Ascending aorta (tissue), 2 donors: ENCODE measurements around the gene MREG. TPM values are rescaled to one million over a fixed set of nuclear protein-coding genes. Genes with fewer than 3 reads are reported as not detected.
A peak's percentile ranks its signal among the peaks of the same experiment; 100 is the strongest.

Experiments
- DNase-seq, 2 donors: peaks; one replicate each; pipeline ENCODE4 v3.0.0-alpha.2; 2019; ENCODE audit warnings: low spot score in 2 of 2
- H3K27ac ChIP-seq, 2 donors: fragments of 200-600 bp; sonication (generic); one replicate each; pipeline ENCODE4 v1.5.1; 2016 to 2017; ENCODE audit warnings: mild to moderate bottlenecking in 1 of 2
- H3K27me3 ChIP-seq: fragments of 200-600 bp; sonication (generic); one replicate; pipeline ENCODE4 v1.5.1; 2017
- H3K36me3 ChIP-seq, 2 donors: fragments of 200-600 bp; sonication (generic); one replicate each; pipeline ENCODE4 v1.5.1; 2016
- H3K4me1 ChIP-seq, 2 donors: fragments of 200-600 bp; sonication (generic); one replicate each; pipeline ENCODE4 v1.5.1; 2016 to 2017; ENCODE audit warnings: mild to moderate bottlenecking in 1 of 2
- H3K4me3 ChIP-seq, 2 donors: fragments of 200-600 bp; sonication (generic); one replicate each; pipeline ENCODE4 v1.5.1; 2016 to 2017; ENCODE audit warnings: mild to moderate bottlenecking in 1 of 2
- H3K9me3 ChIP-seq, 2 donors: fragments of 200-600 bp; sonication (generic); one replicate each; pipeline ENCODE4 v1.5.1; 2016
- intact Hi-C: fragments of 100-400 bp; cut with DNase I; formaldehyde crosslinking; loops from one replicate; pipeline ENCODE4 v1.15.1; 2023
- total RNA-seq: library from RNA; depleted of rRNA; stranded (reverse); fragments of >200 nt; gene quantifications from one replicate; pipeline ENCODE4 v1.1.0, GENCODE V29; 2016
- TF ChIP-seq, protein P1 (sequence below), 3 experiments: fragments of 200-600 bp in 2 of 3; fragments of 450-650 bp in 1 of 3; sonication (generic) in 2 of 3; IDR thresholded peaks; one replicate each; pipeline ENCODE4 v1.5.1; 2016 to 2019; ENCODE audit warnings: antibody characterized with exemption in 3 of 3, mild to moderate bottlenecking in 1 of 3, moderate library complexity in 1 of 3

The MREG gene
- total RNA-seq, 1 donor from 2014 or later: not detected

DNA sequence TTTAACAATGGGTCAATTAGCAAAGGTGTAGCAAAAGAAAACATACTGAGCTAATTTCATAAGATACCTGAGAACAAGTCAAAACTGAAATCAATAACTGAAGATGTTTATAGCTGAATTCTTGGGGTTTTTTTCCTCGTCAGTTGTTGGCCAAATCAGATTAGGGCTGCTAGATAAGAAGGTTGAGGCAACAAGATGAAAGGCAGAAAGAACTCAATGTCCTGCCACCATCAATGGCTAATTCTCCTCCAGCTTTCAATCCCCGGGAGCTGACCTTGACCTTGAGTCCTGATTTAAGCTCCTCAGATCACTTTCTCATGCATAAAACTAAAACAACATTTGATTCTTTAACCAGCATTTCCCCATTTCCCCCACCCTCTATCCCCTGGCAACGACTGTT is 61.8 kb downstream of the MREG start:
- no peaks in the 10 kb centered on the region for H3K4me1 ChIP-seq
- no peak for DNase-seq
- no peaks in the 10 kb centered on the region for H3K27me3 ChIP-seq
- H3K36me3 ChIP-seq: no peaks in the 10 kb centered on the region
- no peaks in the 10 kb centered on the region for H3K9me3 ChIP-seq
- H3K4me3 ChIP-seq: no peak overlapping the region
- no peak overlapping the region for H3K27ac ChIP-seq
- intact Hi-C loops: loop anchor here (5.0 kb wide), 1 partner anchor 71 kb away; no protein-coding TSS in a partner anchor
- TF ChIP-seq, protein P1, sequence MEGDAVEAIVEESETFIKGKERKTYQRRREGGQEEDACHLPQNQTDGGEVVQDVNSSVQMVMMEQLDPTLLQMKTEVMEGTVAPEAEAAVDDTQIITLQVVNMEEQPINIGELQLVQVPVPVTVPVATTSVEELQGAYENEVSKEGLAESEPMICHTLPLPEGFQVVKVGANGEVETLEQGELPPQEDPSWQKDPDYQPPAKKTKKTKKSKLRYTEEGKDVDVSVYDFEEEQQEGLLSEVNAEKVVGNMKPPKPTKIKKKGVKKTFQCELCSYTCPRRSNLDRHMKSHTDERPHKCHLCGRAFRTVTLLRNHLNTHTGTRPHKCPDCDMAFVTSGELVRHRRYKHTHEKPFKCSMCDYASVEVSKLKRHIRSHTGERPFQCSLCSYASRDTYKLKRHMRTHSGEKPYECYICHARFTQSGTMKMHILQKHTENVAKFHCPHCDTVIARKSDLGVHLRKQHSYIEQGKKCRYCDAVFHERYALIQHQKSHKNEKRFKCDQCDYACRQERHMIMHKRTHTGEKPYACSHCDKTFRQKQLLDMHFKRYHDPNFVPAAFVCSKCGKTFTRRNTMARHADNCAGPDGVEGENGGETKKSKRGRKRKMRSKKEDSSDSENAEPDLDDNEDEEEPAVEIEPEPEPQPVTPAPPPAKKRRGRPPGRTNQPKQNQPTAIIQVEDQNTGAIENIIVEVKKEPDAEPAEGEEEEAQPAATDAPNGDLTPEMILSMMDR (IDR thresholded peaks at IDR 0.05): no peak

- no peak for DNase-seq
- Histone ChIP-seq H3K4me3 (no peak overlapping the region), H3K9me3 (no peaks in the 10 kb centered on the region), H3K27me3 (no peaks in the 10 kb centered on the region), H3K4me1 (no peaks in the 10 kb centered on the region), H3K27ac (no peak overlapping the region), H3K36me3 (no peaks in the 10 kb centered on the region)
- intact Hi-C loops: loop anchor here (5.0 kb wide), 1 partner anchor 72 kb away; no protein-coding TSS in a partner anchor
- TF ChIP-seq, protein P1 (IDR thresholded peaks at IDR 0.05): peak in 1 of 3 experiments; percentile 37
Observed at GRCh38 chr2:215949991-215950404, 63.4 kb downstream of the MREG start.

GRCh38 chr2:215948051-215948450 is 65.3 kb downstream of the MREG start:
- Histone ChIP-seq H3K4me3 (no peak overlapping the region), H3K36me3 (no peaks in the 10 kb centered on the region), H3K9me3 (no peaks in the 10 kb centered on the region), H3K4me1 (no peaks in the 10 kb centered on the region), H3K27me3 (no peaks in the 10 kb centered on the region), H3K27ac (no peak overlapping the region)
- no peak for DNase-seq
- TF ChIP-seq, protein P1 (IDR thresholded peaks at IDR 0.05): no peak
- intact Hi-C loops: no loop called here

DNA sequence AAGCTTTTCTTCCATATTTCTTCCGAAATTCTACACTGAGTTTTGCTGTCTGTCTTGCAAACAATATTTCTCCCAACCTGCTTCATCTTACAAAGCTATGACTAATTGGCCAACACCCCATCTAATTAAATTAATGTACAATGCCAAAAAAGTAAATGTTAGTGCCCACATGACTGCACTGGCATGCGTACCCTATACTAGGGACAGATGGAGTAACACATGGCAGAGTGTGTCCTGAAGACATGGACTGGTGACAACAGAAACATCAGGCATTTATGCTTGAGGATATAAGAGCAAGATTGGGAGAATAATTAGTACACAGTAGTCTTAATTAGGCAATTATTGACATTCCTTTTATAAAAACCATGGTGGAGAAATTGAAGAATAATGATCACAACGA is 66.8 kb downstream of the MREG start:
- TF ChIP-seq, protein P1 (IDR thresholded peaks at IDR 0.05): no peak

DNA sequence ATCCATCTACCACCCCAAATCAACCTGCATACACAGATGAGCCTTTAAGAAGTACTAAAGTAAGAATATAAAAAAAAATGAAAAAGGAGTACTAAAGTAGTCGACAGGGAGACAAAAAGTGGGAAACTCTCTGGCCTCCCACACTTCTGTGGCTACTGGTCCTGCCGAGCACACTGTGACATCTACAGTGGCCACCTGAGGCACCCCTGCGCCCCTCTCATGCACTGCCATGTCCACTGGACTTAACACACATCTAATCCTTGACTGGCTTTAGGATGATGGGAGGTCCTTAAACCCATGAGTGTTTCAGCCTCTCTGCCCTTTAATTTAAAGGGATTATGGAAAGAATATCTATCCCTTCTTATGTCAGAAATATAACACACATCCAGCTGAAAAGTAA is 71.2 kb downstream of the MREG start:
- DNase-seq: no peak
- no peaks in the 10 kb centered on the region for H3K9me3 ChIP-seq
- H3K36me3 ChIP-seq: no peaks in the 10 kb centered on the region
- H3K4me3 ChIP-seq: no peak overlapping the region
- TF ChIP-seq, protein P1 (IDR thresholded peaks at IDR 0.05): no peak
- no peaks in the 10 kb centered on the region for H3K27me3 ChIP-seq
- intact Hi-C loops: no loop called here
- H3K27ac ChIP-seq: no peak overlapping the region
- no peaks in the 10 kb centered on the region for H3K4me1 ChIP-seq

More for the DNA sequence above, 66.8 kb downstream of the MREG start:
- H3K27me3 ChIP-seq: no peaks in the 10 kb centered on the region
- intact Hi-C loops: no loop called here
- no peaks in the 10 kb centered on the region for H3K36me3 ChIP-seq
- no peak for DNase-seq
- H3K9me3 ChIP-seq: no peaks in the 10 kb centered on the region
- no peaks in the 10 kb centered on the region for H3K4me1 ChIP-seq
- no peak overlapping the region for H3K27ac ChIP-seq
- no peak overlapping the region for H3K4me3 ChIP-seq

GRCh38 chr2:215941726-215942125 is 71.6 kb downstream of the MREG start:
- intact Hi-C loops: no loop called here
- no peak overlapping the region for H3K27ac ChIP-seq
- TF ChIP-seq, protein P1 (IDR thresholded peaks at IDR 0.05): no peak
- no peaks in the 10 kb centered on the region for H3K36me3 ChIP-seq
- no peaks in the 10 kb centered on the region for H3K27me3 ChIP-seq
- no peaks in the 10 kb centered on the region for H3K4me1 ChIP-seq
- H3K4me3 ChIP-seq: no peak overlapping the region
- H3K9me3 ChIP-seq: no peaks in the 10 kb centered on the region
- no peak for DNase-seq
